SKM-1 (cell line): ENCODE measurements around the gene TTC34.

Source experiments
- DNase-seq: peaks from one replicate; lab custom pipeline; 2025; ENCODE audit not compliant: unreplicated experiment; lab: John Stamatoyannopoulos, UW

Gene TTC34

GRCh38 chr1:2594001-2594640 lies 207.4 kb downstream of the TTC34 start:
- no peak for DNase-seq

- no peak for DNase-seq
Observed at GRCh38 chr1:2593251-2593878, 208.1 kb downstream of the TTC34 start.

- no peak for DNase-seq
Observed at GRCh38 chr1:2592672-2593071, 208.8 kb downstream of the TTC34 start.

GRCh38 chr1:2591581-2592261 lies 209.8 kb downstream of the TTC34 start:
- DNase-seq = no peak

GRCh38 chr1:2591233-2591580 lies 210.3 kb downstream of the TTC34 start:
- DNase-seq = no peak

- no peak for DNase-seq
Observed at GRCh38 chr1:2590233-2591141, 211.0 kb downstream of the TTC34 start.

GRCh38 chr1:2589431-2590232 lies 211.9 kb downstream of the TTC34 start:
- DNase-seq = no peak

GRCh38 chr1:2588661-2589430 lies 212.6 kb downstream of the TTC34 start:
- no peak for DNase-seq

- DNase-seq = no peak
Observed at GRCh38 chr1:2587860-2588571, 213.5 kb downstream of the TTC34 start.

GRCh38 chr1:2587071-2587859 lies 214.2 kb downstream of the TTC34 start:
- no peak for DNase-seq

GRCh38 chr1:2586154-2587070 lies 215.1 kb downstream of the TTC34 start, which contains the start of gene PRXL2B:
Gene PRXL2B (plus strand): TSS chr1:2586777. CDS start chr1:2586886, 109 bp downstream.
- peak; percentile 89 for DNase-seq
